Lower leg skin (tissue), 3 donors: ENCODE results near the gene PSME2.

Experiments
- CTCF ChIP-seq, 3 donors: fragments of 450-650 bp; IDR thresholded peaks; one replicate each; pipeline ENCODE4 v1.5.1; 2016; ENCODE audit warnings: antibody characterized with exemption in 3 of 3, mild to moderate bottlenecking in 3 of 3, moderate library complexity in 2 of 3
- POLR2A ChIP-seq, 2 donors: fragments of 450-650 bp; IDR thresholded peaks; one replicate each; pipeline ENCODE4 v1.6.1; 2016 to 2017; ENCODE audit warnings: antibody characterized with exemption in 2 of 2, mild to moderate bottlenecking in 1 of 2, moderate library complexity in 1 of 2

- TF ChIP-seq POLR2A (IDR thresholded peaks at IDR 0.05): no peak
- TF ChIP-seq CTCF (IDR thresholded peaks at IDR 0.05): no peak
Observed at GRCh38 chr14:24150567-24150966, 4.2 kb upstream of the PSME2 start.
